RPMI7951 (cell line): ENCODE data around the gene FHIP1B. TPM values are rescaled to one million over a fixed set of nuclear protein-coding genes. Genes with fewer than 3 reads are reported as not detected.

ENCODE experiments used
- DNase-seq: peaks from one replicate; pipeline ENCODE4 v3.0.0-alpha.2; 2012; ENCODE audit warnings: low read depth
- total RNA-seq: library from RNA; depleted of rRNA; stranded (reverse); fragments of >200 nt; shearing (Covaris generic); gene quantifications from 2 replicates; pipeline ENCODE4 v1.2.3, GENCODE V29; 2014

FHIP1B gene
- total RNA-seq, 1 experiment from 2014 or later: 4.8 TPM

GRCh38 chr11:6240139-6240538 is 5.7 kb upstream of the FHIP1B start:
- no peak for DNase-seq

DNA sequence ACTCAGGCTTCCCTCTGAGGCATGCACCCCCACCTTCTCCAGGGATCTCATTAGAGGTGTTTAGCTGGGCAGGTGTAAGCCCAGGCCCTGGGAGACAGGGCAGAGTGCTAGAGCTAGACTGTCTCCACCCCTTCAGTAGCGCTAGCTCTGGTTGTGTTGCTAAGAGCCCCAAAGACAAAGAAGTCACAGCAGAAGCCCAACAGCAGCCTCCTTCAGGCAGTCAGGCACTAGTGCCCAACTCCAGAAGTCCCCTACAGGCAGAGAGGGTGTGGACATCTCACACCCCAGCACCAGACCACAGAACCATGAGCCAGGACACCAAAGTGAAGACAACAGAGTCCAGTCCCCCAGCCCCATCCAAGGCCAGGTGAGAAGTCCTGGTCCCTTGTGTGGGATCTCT is 4.5 kb upstream of the FHIP1B start, which contains the start of gene CNGA4:
CNGA4 (plus strand) TSS at position 188 of the 400 bp plus-strand sequence; CDS start at position 306, 118 bp downstream.
- no peak for DNase-seq

- DNase-seq: no peak
Measured at GRCh38 chr11:6237761-6238302, 3.4 kb upstream of the FHIP1B start.

DNA sequence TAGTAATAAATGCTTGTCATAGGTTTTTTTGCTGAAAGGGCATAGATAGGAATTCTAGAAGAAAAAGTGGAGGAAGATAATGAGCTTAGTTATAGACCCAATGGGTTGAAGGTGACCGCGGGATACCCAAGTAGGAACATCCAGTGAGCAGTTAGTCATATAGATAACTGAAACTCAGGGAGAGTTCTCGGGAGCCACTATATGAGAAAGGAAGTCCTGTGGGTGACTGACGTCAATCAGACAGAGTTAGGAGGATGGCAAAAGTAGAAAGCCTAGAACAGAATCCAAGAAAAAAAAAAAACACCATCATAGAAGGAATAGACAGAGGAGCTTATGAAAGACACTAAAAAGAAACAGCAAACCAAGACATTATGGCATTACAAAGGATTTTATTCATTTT is 2.8 kb upstream of the FHIP1B start:
- DNase-seq: peak; percentile 11

GRCh38 chr11:6233984-6234386 is 451 bp downstream of the FHIP1B start:
- no peak for DNase-seq

GRCh38 chr11:6232899-6233298 is 1.5 kb downstream of the FHIP1B start:
- no peak for DNase-seq

- DNase-seq: no peak
Measured at GRCh38 chr11:6229911-6230310, 4.5 kb downstream of the FHIP1B start.

- no peak for DNase-seq
Measured at GRCh38 chr11:6228520-6228919, 5.9 kb downstream of the FHIP1B start.

DNA sequence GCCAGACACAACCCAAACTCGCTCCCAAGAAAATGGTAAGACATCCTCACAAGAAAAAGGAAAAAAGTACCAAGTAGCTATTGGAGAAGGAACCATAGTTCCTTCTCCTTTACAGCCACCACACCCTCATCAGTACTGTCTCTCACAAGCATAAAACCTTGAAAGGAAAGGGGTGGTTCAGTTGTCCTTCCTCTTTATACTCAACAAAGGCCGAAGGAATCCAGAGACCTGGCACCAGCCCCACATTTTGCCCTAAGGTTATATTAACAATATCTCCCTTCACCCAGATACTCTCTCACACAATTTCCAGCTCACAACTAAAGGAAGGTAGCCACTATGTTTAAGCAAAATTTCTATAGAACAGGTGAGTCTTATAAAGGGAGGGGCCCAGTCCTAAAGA is 8.5 kb downstream of the FHIP1B start:
- DNase-seq: no peak

- no peak for DNase-seq
Measured at GRCh38 chr11:6225024-6225423, 9.4 kb downstream of the FHIP1B start.

- no peak for DNase-seq
Measured at GRCh38 chr11:6224421-6224820, 10.0 kb downstream of the FHIP1B start.

DNA sequence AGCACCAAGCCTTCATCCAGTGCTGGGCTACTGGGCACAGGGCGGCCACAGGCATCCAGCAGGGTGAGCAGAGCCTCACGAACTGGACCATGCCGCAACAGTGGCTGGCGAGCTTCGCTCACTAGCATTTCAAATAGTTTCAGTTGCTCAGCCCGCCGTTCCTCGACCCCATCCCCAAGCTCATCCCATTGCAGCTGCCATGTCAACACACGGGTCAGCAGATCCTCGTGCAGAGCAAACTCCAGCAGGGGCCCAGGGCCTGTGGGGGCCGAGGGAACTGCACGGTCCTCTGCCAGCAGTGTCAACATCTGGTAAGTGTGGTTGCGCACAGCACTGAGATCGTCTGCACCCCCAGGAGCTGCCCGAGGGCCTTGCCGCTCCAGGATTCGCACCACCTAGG is 10.6 kb downstream of the FHIP1B start:
- no peak for DNase-seq

GRCh38 chr11:6219359-6219758 is 15.1 kb downstream of the FHIP1B start:
- peak; percentile 86 for DNase-seq

GRCh38 chr11:6217722-6218121 is 16.7 kb downstream of the FHIP1B start:
- DNase-seq: no peak

- no peak for DNase-seq
Measured at GRCh38 chr11:6216501-6216900, 17.9 kb downstream of the FHIP1B start.

- no peak for DNase-seq
Measured at GRCh38 chr11:6214530-6214929, 19.9 kb downstream of the FHIP1B start.

DNA sequence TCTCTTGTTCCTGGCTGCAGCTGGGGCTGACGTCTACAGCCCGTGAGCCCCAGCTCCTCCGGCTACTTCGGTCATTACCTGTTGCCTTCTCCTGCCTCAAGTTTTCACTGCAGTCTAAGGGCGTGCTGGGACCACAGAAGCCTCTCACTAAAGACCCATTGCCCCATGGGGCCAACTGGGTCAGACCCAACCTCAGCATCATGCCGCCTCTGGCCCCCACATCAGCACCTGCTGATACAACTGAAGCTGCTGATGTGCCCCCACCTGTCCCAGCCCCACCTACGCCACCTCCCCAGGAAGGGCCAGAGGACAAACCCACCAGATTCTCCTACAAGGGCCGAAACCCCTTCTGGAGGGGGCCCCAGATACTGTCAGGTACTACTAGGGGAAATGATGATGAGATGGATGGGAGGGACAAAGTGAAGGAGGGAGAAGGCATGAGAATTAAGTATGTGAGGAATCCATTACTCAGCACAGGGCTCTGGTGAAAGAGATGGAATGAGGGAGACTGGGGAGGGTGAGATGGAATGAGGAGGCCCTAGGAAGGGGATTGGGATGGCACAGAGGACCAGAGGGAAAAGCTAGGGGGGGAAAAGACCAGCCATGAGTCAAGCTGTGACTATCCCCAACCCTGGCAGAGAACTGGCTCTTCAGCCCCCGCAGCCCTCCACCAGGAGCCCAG is 24.0 kb downstream of the FHIP1B start:
- DNase-seq: no peak

DNA sequence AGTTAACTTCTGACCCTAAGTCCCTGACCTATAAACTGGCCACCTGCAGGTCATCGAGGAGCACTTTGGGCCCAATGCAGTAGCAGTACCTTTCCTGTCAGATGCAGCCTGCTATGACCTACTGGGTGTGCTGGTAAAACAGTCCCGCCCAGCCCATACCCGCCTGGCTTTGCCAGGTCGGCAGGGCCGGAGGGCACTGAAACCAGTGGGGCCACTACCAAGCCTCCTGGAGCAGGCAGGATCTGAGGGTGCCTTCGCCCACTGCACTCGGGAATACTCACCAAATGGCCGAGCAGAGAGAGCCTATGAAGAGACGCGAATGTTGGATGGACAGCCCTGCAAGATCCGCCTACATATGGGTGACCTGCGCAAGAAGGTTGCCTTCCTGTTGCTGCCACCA is 24.6 kb downstream of the FHIP1B start:
- DNase-seq: no peak

GRCh38 chr11:6206456-6207180 is 27.8 kb downstream of the FHIP1B start:
- no peak for DNase-seq

DNA sequence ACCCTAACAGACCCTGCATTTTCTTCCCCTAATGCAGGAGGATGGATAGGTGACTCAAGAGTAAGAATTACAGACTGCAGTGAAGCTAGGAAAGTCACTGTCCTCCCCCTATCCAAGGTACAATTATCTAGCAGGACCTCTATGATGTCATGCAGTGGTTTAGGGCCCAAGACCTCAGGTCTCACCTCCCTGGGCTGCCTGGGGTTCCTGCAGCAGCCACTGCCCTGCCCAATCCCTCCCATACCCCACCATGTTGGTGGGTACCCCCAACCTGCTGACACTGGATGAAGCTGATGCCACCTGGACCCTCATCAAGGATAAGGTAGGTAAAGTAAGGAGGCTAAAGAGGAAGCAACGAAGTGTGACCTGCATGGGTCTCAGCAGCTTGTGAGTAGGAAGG is 29.1 kb downstream of the FHIP1B start, which contains the start of gene C11orf42:
C11orf42 (plus strand) TSS at position 192 of the 400 bp plus-strand sequence; CDS start at position 251, 59 bp downstream.
- no peak for DNase-seq

- DNase-seq: no peak
Measured at GRCh38 chr11:6204706-6205105, 29.7 kb downstream of the FHIP1B start.

- no peak for DNase-seq
Measured at GRCh38 chr11:6203327-6203726, 31.1 kb downstream of the FHIP1B start.

GRCh38 chr11:6202041-6202440 is 32.4 kb downstream of the FHIP1B start:
- no peak for DNase-seq
